Measurements from ENCODE around the gene ALDOB.

- TF ChIP-seq, protein P1, sequence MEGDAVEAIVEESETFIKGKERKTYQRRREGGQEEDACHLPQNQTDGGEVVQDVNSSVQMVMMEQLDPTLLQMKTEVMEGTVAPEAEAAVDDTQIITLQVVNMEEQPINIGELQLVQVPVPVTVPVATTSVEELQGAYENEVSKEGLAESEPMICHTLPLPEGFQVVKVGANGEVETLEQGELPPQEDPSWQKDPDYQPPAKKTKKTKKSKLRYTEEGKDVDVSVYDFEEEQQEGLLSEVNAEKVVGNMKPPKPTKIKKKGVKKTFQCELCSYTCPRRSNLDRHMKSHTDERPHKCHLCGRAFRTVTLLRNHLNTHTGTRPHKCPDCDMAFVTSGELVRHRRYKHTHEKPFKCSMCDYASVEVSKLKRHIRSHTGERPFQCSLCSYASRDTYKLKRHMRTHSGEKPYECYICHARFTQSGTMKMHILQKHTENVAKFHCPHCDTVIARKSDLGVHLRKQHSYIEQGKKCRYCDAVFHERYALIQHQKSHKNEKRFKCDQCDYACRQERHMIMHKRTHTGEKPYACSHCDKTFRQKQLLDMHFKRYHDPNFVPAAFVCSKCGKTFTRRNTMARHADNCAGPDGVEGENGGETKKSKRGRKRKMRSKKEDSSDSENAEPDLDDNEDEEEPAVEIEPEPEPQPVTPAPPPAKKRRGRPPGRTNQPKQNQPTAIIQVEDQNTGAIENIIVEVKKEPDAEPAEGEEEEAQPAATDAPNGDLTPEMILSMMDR (conservative IDR thresholded peaks at IDR 0.05) = no peak
- TF ChIP-seq ZFX (IDR thresholded peaks at IDR 0.05) = no peak
Observed at GRCh38 chr9:101437806-101438232, 2.2 kb upstream of the ALDOB start.

All from C4-2B (cell line).